OCI-LY3 (cell line): ENCODE measurements around the gene HACD2.

Experiments used
- H2AFZ ChIP-seq: fragments of 200-600, 300-600 bp; shearing (Covaris generic); 2 replicates; pipeline ENCODE4 v1.6.0; 2014; ENCODE audit warnings: antibody characterized with exemption, low read depth, low read length
- H3K27ac ChIP-seq: fragments of 200-600, 300-600 bp; sonication (generic); 2 replicates; pipeline ENCODE4 v1.5.1; 2014; ENCODE audit warnings: mild to moderate bottlenecking, low read length, moderate library complexity, mixed read lengths
- H3K27me3 ChIP-seq: fragments of 200-600, 300-600 bp; sonication (generic); 2 replicates; pipeline ENCODE4 v1.6.1; 2014; ENCODE audit warnings: low read depth, low read length, mixed read lengths
- H3K36me3 ChIP-seq: fragments of 200-600, 300-600 bp; sonication (generic); replicated peaks from 2 replicates; pipeline ENCODE3; 2014; ENCODE audit warnings: low read depth, low read length, mixed read lengths
- H3K4me1 ChIP-seq: fragments of 300-600, 200-600 bp; sonication (generic); 2 replicates; pipeline ENCODE4 v1.6.1; 2014; ENCODE audit warnings: low read length, mixed read lengths
- H3K4me2 ChIP-seq: fragments of 200-600, 300-600 bp; sonication (generic); 2 replicates; pipeline ENCODE4 v1.6.1; 2014; ENCODE audit warnings: low read length, mixed read lengths
- H3K4me3 ChIP-seq: fragments of 300-600, 200-600 bp; sonication (generic); 2 replicates; pipeline ENCODE4 v1.5.1; 2014; ENCODE audit warnings: antibody characterized with exemption, mild to moderate bottlenecking, low read length, moderate library complexity
- H3K79me2 ChIP-seq: fragments of 300-600, 200-600 bp; shearing (Covaris generic); 2 replicates; pipeline ENCODE4 v1.6.1; 2014; ENCODE audit warnings: mild to moderate bottlenecking, low read length, mixed read lengths
- H3K9ac ChIP-seq: fragments of 300-600, 200-600 bp; shearing (Covaris generic); 2 replicates; pipeline ENCODE4 v1.6.0; 2014; ENCODE audit warnings: mild to moderate bottlenecking, low read length, moderate library complexity
- H3K9me3 ChIP-seq: fragments of 200-600, 300-600 bp; shearing (Covaris generic); 2 replicates; pipeline ENCODE4 v1.6.1; 2014; ENCODE audit warnings: low read length, mixed read lengths; ENCODE audit not compliant: insufficient read depth
- H4K20me1 ChIP-seq: fragments of 200-600, 300-600 bp; sonication (generic); 2 replicates; pipeline ENCODE4 v1.6.1; 2016; ENCODE audit warnings: low read length, mixed read lengths; ENCODE audit not compliant: insufficient read depth
- CTCF ChIP-seq: fragments of 200-600, 300-600 bp; sonication (generic); IDR thresholded peaks from 2 replicates; pipeline ENCODE4 v1.5.1; 2014; ENCODE audit warnings: antibody characterized with exemption, low read length, low read depth
- EZH2phosphoT487 ChIP-seq: fragments of 200-600 bp; shearing (Covaris generic); IDR thresholded peaks from 2 replicates; pipeline ENCODE4 v1.6.1; 2018; ENCODE audit warnings: antibody characterized with exemption, mixed run types, low read depth

The HACD2 gene

DNA sequence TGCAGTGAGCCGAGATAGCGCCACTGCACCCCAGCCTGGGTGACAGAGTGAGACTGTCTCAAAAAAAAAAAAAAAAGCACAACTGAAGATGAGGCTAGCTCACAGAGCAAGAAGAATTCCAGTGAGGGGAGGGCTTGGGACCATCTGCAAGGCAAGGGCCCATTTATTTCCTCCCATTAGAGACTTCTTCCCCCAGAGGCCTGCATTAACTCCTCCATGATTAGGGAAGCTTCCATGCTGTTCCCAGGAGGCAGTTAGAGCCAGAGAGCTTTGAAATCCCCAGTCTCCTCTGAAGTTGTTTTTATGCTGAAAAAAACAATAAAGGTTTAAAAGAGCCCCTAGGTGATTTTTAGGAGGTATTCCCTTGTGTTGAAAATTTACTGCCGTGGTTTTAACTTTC is 81.7 kb downstream of the HACD2 start:
- no peaks in the 10 kb centered on the region for H3K4me1 ChIP-seq

GRCh38 chr3:123499322-123499721 is 85.5 kb downstream of the HACD2 start:
- Histone ChIP-seq H3K4me1 (no peaks in the 10 kb centered on the region), H3K4me2 (no peak overlapping the region), H3K4me3 (no peak overlapping the region), H3K9ac (no peak overlapping the region), H3K9me3 (no peaks in the 10 kb centered on the region), H3K36me3 (no peaks in the 10 kb centered on the region), H3K79me2 (no peaks in the 10 kb centered on the region), H3K27me3 (no peaks in the 10 kb centered on the region), H4K20me1 (no peaks in the 10 kb centered on the region), H3K27ac (no peak overlapping the region), H2AFZ (no peak overlapping the region)
- no peak for TF ChIP-seq EZH2phosphoT487
- TF ChIP-seq CTCF: no peak

More for the DNA sequence above, 81.7 kb downstream of the HACD2 start:
- Histone ChIP-seq H3K36me3 (no peaks in the 10 kb centered on the region), H3K4me3 (no peak overlapping the region), H3K27ac (no peak overlapping the region), H3K9ac (no peak overlapping the region), H2AFZ (no peak overlapping the region), H3K79me2 (no peaks in the 10 kb centered on the region), H3K9me3 (no peaks in the 10 kb centered on the region), H3K4me2 (no peak overlapping the region), H3K27me3 (no peaks in the 10 kb centered on the region), H4K20me1 (no peaks in the 10 kb centered on the region)
- no peak for TF ChIP-seq CTCF
- no peak for TF ChIP-seq EZH2phosphoT487

DNA sequence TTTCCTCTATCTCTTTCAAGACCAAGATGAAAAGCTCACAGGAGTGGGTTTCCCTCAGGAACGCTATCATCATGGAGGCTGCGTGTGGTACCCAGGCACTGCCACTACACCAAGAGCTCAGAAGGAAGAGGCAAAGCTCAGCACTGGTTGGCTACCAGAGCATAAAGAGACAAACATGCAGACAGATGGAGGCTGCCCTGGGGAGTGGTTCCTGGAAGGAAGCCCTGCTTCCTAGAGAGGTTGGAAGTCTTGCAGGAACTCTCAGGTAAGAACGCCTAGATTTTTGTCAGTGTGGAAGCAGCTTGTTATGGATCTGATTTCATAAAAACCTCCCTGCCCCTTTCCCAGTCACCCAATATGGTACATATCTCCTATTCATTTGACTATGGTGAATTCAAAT is 86.1 kb downstream of the HACD2 start:
- Histone ChIP-seq H3K4me1 (no peaks in the 10 kb centered on the region), H3K27me3 (no peaks in the 10 kb centered on the region), H3K9ac (no peak overlapping the region), H3K9me3 (no peaks in the 10 kb centered on the region), H3K27ac (no peak overlapping the region), H4K20me1 (no peaks in the 10 kb centered on the region), H3K79me2 (no peaks in the 10 kb centered on the region), H3K4me3 (no peak overlapping the region), H3K4me2 (no peak overlapping the region), H3K36me3 (no peaks in the 10 kb centered on the region), H2AFZ (no peak overlapping the region)
- no peak for TF ChIP-seq CTCF
- TF ChIP-seq EZH2phosphoT487: no peak

DNA sequence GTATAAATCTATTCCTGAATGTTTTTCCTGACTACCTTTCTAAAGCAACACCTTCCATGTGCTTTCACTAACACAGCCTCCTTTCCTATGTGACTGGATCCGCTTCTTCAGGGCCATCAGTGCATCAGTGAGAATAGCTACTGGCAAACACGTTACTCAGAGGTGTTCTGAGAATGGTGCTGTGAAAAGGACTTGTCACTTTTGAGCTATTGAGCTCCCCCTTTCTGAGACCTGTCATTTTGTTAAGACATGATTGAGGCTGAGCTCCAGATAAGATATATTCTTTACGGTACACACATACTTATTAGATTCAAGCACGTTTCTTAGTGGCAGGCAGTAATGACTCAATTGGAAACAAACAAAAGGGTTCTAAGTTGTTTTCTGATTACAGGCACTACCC is 90.9 kb downstream of the HACD2 start:
- no peaks in the 10 kb centered on the region for H3K4me1 ChIP-seq
- peaks cover 5% of the 10 kb centered on the region for H3K36me3 ChIP-seq
- TF ChIP-seq CTCF (no peak), EZH2phosphoT487 (no peak)
- no peak overlapping the region for H3K4me2 ChIP-seq
- H2AFZ ChIP-seq: no peak overlapping the region
- H3K9ac ChIP-seq: no peak overlapping the region
- no peaks in the 10 kb centered on the region for H3K9me3 ChIP-seq
- H3K27ac ChIP-seq: no peak overlapping the region
- H3K27me3 ChIP-seq: no peaks in the 10 kb centered on the region
- H3K4me3 ChIP-seq: no peak overlapping the region
- H4K20me1 ChIP-seq: no peaks in the 10 kb centered on the region
- H3K79me2 ChIP-seq: no peaks in the 10 kb centered on the region
